ENCODE data around the gene GPR183.

The GPR183 gene

DNA sequence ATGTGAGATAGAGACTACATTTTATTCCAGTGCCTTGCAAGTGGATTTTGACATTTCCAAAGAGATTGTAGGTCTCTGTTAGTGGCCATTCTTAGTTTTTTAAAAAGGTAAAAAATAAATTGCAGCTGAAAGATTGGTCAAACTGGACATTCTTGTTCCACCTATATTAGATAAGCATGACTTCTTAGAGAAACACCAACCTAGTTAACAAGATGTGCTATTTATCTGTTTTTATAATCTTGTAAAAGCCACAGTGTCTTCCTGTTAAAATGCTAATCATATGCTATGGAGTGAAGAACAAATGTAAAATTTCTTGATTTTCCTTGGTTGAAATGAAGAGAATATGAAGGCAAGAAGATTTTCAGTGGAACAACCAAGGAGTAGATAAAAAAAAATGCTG is 33.4 kb upstream of the GPR183 start:
- no peak for DNase-seq (ENCODE audit: low read depth)
- H3K4me3 ChIP-seq (ENCODE audit: low read depth, low read length), result no peak overlapping the region

DNA sequence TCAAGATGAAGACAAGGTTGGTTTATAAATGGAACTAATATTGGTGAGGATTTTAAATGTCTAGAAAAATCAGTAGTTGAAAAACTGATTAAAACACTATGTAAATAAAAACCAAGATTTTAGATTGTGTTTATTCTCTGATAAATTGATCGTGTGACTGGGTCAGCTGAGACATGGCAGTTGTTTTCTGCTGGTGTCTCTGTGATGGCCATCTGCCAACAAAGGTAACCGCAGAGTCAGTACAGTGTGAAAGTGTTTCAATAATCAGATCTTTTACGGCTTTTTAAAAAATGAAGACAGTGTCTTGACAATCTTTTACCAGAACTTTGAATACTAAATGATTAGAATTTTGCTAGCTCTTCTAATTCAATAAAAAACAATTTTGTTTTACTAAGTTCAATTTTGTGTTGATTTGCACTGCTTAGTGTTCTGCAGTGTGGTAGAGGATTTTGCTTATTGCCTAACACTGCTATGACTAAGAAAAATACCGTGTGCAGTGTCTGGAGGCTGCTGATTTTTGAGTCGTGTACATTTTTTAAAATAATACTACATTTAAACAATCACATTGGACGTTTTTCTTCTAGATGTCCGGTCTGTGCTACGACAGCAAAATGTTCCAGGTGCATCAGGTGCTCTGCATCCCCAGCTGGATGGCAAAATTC is 32.7 kb upstream of the GPR183 start:
- no peak overlapping the region for H3K4me3 ChIP-seq (ENCODE audit: low read depth, low read length)
- no peak for DNase-seq (ENCODE audit: low read depth)

DNA sequence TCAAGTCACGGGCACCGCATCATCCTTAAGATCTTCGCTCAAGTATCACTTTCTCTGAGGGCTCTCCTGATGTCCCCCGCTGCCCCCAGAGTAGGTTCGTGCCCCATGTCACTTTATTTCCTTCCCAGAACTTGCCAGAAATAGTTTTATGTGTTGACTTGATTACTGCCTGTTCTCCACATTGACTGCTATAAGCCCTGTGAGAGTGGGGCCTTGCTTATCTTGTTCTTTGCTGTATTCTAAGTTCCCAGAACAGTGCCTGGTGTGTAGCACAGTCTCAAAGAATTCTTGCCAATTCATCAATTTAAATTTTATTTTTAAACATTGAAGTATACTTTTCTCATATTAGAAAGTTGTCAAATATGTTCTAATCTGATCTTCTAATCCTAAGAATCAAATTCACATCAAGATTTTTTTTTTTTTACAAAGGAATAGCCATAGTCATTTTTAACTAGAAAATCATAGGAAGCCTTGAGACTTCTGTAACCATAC is 32.1 kb upstream of the GPR183 start:
- DNase-seq (ENCODE audit: low read depth), result no peak

DNA sequence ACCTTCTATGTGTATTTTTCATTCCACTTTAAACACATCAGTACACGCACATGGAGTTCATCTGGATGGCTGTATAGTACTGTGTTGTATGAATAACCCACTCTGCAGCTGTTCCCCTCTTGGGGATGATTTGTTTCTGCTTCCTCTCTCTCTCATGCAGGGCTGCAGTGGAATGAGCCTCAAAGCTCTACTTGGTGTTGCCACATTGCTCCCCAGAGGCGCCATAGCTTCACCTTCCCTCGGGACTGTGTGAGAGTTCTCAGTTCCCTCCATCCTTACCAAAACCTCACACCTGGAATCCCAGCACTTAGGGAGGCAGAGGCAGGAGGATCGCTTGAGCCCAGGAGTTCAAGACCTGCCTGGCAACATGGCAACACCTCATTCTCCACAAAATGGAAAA is 28.4 kb upstream of the GPR183 start:
- no peak overlapping the region for H3K4me3 ChIP-seq (ENCODE audit: low read depth, low read length)
- no peak for DNase-seq (ENCODE audit: low read depth)

More for the DNA sequence above, 32.1 kb upstream of the GPR183 start:
- no peak overlapping the region for H3K4me3 ChIP-seq (ENCODE audit: low read depth, low read length)

DNA sequence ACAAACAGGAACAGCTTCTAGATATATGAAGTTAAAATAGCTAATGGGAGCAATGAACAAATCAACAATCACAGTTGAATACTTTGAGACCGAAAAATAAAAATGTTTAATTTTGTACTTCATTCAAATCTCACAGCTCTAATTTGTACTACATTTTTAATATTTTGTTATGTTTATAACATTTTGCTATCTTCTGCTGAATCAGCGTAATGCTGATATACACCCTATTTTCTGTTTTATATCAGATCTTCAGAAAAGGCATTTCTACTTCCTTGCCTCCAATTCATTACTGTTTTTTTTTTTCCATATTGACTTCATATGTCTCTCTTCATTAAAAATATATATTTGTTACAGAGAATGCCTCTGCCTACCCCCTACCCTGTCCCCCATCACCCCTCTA is 27.9 kb upstream of the GPR183 start:
- H3K4me3 ChIP-seq (ENCODE audit: low read depth, low read length), result no peak overlapping the region
- DNase-seq (ENCODE audit: low read depth), result no peak

DNA sequence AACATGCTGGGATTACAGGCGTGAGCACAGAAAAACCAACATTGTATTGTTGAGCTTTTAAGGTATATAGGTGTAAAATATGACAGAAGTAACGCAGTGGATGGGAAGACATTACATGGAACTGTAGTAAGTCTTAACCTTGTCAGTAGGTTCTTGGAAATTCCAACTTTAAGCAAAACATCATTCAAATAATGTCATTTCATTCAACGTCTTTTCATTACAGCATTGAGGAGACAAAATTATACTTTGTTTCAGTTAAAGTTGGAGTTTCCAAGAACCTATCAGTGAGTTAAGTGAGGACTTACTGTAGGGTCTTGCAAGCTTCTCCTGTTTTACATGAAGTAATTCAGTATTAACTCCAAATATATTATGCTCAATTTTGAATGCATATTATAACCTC is 27.0 kb upstream of the GPR183 start:
- H3K4me3 ChIP-seq (ENCODE audit: low read depth, low read length), result no peak overlapping the region
- DNase-seq (ENCODE audit: low read depth), result no peak

DNA sequence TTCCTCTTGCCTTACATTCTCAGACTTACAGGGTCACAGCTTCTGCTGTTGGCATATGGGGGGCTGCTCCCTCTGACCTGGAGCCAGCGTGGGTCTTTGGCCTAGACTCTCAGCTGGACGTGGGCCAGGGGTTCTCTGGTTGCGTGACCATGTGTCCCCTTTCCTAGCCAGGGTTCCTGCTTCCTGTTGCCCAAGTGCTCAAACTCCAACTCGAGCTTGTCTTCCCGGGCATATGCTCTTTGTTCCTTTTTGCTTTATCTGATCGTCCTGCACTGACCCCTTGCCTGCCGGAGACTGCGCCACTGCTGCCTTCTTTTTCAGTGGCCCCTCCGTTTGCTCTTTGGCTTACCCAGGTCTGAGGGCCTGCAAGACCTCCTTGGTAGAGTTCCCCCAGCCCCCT is 25.3 kb upstream of the GPR183 start:
- DNase-seq (ENCODE audit: low read depth), result no peak
- no peak overlapping the region for H3K4me3 ChIP-seq (ENCODE audit: low read depth, low read length)

DNA sequence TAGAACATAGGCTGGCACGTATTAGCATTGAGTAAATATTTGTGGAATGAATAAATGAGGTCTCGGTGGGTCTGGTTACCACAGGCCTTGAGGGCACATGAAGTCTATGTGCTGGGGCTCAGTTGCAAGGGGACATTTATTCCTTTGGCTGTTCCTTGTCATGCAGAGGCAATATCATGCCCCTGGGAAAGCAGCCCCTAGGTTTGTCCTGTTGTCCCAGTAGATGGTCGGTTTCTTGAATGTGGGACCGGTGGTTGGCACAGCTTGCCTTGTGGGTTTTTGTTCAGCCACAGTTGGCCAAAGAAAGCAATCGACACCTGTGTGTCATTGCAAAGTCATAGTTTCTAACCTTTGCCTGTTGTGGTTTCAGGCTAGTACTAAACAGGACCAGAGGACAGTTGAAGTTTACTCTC is 24.7 kb upstream of the GPR183 start:
- DNase-seq (ENCODE audit: low read depth), result no peak
- H3K4me3 ChIP-seq (ENCODE audit: low read depth, low read length), result no peak overlapping the region

DNA sequence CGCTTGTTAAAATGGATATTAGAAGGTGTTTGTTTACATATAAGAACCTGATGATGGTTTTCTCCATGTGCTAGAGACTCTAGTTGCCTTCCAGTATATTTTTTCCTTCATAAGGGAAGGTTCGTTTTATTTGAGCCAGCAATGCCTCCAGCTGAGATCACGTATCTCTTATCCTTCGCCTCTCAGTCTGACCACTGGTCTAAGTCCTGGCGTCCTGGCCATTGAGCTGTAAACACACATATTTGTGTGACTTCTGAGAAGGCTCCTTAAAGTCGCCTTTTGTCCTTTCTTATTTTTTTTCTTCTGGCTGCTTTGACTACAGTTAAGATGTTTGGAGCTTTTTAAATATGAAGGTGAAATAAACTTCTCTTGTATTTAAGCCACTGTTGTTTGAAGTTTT is 23.7 kb upstream of the GPR183 start:
- no peak for DNase-seq (ENCODE audit: low read depth)
- no peak overlapping the region for H3K4me3 ChIP-seq (ENCODE audit: low read depth, low read length)

DNA sequence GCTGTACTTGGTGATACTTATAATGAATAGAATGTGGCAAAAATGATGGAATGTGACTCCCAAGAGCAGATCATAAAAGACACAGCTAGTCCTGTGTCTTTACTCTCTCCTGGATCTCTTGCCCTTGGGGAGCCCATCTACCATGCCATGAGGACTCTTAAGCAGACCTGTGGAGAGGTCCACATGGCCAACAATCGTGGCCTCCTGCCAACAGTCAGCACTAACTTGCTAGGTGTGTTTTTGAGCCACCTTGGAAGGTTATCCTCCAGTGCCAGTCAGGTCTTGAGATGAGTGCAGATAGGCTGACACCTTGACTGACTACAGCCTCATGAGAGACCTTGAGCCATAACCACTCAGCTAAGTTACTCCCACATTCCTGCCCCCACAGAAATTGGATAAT is 22.3 kb upstream of the GPR183 start:
- no peak for DNase-seq (ENCODE audit: low read depth)
- H3K4me3 ChIP-seq (ENCODE audit: low read depth, low read length), result no peak overlapping the region

DNA sequence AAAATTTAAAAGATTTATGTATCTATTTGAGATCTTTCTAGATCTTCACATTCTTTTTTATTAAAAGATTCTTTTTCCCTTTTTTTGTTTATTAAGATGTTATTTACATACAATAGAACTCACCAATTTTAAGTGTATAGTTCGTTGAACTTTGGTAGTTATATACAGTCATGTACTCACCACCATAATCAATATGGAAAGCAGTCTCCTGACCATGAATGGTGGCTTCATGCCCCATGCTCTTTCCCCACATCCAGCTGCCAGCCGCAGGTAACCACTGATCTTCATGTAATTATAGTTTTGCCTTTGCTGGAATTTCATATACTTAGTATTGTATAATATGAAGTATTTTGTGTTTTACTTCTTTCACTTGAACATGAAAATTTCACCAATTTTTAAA is 20.6 kb upstream of the GPR183 start:
- no peak overlapping the region for H3K4me3 ChIP-seq (ENCODE audit: low read depth, low read length)
- DNase-seq (ENCODE audit: low read depth), result no peak

DNA sequence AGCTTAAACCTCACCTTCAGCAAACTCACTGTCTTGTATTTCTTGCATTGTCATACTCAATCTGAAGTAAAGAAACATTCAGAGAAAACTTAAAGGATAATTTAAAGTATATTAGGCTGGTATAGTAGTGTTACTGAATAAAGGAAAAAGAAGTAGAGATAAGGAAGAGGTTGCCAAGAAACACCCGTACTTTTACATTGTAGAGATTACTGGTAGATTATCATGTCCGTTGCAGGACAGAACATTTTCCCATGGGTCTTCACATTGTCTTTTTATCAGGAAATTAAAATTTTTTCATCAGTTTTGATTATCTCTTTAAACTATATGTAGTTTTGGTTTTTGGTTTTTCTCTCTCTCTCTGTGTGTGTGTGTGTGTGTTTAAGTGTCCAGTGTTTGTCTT is 19.9 kb upstream of the GPR183 start:
- DNase-seq (ENCODE audit: low read depth), result no peak
- H3K4me3 ChIP-seq (ENCODE audit: low read depth, low read length), result no peak overlapping the region

DNA sequence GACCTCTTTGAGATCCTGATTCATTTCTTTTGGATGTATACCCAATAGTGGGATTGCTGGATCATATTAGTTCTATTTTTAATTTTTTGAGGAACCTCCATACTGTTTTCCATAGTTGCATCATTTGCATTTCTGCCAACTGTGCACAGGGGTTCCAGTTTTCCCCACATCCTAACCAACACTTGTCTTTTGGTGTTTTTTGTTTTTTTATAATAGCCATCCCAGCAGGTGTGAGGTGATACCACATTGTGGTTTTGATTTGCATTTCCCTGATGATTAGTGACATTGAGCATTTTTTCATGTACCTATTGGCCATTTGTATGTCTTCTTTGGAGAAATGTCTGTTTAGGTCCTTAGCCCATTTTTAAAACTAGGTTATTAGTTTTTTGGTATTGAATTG is 18.8 kb upstream of the GPR183 start:
- no peak overlapping the region for H3K4me3 ChIP-seq (ENCODE audit: low read depth, low read length)
- DNase-seq (ENCODE audit: low read depth), result no peak

DNA sequence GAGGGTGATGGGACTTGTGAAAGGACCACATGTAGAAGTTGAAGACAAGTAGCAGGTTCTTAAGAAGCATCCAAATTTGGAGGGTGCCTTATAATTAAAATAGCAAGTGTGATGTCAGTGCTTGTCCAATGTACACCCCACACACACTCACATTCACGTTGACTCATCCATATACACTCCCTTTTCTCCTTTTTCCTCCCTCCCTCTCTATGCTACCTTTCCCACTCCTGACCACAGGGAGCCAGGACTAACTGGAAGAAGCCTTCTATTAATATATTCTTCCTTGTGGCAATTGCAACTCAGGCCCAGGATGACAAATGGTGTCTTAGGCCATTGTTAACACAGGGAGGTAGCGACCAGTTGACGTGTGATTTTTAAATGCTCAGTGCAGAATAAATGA is 16.3 kb upstream of the GPR183 start:
- no peak for DNase-seq (ENCODE audit: low read depth)
- no peak overlapping the region for H3K4me3 ChIP-seq (ENCODE audit: low read depth, low read length)

DNA sequence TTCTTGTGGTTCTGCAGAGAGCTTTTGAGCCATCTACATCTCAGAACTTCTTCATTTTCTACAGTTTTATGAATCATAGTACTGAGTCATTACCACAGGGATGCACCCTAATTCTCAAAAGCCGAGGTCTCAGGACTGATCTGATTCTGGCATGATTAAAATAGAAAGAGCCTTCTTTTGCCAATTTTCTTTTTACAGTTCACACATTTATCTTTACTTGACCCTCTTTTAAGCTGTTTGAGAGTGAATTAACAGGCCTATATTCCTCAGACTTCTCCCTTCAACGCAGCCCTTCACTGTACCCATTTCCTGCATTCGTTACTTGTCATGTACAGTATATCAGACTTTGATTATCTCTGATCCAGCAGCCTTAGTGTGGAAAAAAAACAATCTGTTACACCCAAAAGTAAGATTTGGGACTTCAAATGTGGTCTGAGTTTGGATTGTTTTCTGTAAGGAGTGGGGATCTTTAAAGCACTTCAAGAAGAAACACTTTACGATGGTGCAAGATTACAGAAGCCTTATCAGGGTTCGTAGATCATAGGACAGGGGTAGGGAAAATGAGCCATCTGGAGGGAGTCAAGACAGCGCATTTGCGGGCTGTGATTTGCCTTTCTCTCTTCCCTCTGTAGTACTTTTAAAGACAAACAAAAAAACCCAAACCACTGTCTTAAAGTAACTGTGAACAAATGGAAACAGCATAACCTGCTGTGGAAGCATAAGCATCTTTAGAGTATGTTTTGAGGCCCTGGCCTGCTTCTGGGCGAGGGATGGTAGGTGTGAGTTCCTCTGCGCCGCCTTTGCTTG is 15.3 kb upstream of the GPR183 start:
- H3K4me3 ChIP-seq (ENCODE audit: low read depth, low read length), result no peak overlapping the region
- peak; percentile 59 for DNase-seq (ENCODE audit: low read depth)

DNA sequence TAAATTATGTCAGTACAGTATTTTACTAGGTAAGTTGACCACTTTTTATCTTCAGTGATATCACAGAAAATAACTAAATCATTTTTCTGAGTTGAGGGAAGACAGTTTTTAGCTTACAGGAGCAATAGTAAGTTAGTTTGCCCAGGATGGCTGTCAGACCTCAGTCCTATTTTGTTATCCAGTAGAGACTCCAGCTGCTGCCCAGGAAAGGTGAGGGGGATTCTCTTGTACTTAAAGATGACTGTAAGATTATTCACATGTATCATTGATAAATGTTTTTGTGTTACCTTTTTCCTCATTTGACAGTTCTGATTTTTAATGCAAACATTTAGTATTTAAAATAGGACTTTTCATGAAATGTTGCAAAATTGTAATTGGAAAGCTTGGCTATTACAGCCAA is 14.5 kb upstream of the GPR183 start:
- H3K4me3 ChIP-seq (ENCODE audit: low read depth, low read length), result no peak overlapping the region
- no peak for DNase-seq (ENCODE audit: low read depth)

DNA sequence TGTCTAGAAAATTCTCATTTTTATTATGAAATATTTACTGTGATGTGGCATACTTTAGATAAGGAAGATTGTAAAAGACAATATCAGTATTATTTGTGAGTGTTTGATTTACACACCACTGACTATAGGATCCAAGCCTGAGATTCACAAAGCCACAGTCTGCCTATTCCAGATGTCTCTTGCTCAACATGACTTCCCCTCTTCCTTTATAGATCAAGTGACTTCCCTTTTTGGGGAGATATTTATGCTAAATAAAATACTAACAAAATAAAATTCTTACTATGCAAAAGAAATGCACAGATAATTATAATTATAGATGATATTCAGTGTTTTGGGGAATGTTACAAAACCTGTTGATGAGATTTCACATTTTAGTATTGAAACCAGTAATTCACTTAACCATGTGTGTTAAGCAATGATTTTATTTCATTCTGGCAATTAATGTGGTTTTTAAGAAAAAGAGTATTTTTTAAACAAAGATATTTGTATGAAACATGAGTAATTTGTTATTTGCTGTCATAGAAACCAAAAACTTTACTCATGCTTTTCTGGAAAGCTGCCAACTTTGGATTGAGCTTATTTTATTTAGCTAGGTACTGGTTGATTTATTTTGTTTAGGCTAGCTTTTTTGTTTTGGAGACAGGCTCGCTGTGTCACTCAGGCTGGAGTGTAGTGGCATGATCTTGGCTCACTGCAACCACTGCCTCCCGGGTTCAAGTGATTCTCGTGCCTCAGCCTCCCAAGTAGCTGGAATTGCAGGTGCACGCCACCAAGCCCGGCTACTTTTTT is 13.7 kb upstream of the GPR183 start:
- H3K4me3 ChIP-seq (ENCODE audit: low read depth, low read length), result no peak overlapping the region
- peak; percentile 57 for DNase-seq (ENCODE audit: low read depth)

DNA sequence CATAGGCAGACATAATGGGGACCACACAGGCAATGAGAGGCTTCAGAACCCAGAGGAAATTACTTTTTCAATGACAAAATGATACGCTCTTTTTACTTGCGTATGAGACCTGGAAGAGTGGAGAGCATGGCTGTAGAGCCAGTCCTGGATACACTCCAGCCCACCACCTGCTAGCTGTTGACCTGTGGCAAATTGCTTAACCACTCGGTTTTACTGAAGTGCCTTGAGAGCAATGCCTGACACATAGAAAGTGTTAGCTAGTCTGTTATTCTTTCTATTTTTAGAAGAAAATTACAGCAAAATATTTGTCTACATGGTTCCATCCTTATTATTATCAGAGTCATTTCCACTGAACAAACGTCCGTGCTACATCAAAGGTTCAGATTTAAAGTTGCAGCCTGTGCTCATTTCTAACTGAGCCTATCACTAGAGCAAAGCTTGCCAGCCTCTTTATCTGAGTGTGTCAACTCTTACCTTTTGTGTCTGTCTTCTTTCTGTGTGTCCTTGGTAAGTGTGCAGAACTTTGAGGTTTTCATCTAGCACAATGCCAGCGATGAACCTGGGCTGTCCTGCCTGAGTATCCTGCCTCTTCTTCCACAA is 9.6 kb upstream of the GPR183 start:
- H3K4me3 ChIP-seq (ENCODE audit: low read depth, low read length), result no peak overlapping the region
- DNase-seq (ENCODE audit: low read depth), result no peak

DNA sequence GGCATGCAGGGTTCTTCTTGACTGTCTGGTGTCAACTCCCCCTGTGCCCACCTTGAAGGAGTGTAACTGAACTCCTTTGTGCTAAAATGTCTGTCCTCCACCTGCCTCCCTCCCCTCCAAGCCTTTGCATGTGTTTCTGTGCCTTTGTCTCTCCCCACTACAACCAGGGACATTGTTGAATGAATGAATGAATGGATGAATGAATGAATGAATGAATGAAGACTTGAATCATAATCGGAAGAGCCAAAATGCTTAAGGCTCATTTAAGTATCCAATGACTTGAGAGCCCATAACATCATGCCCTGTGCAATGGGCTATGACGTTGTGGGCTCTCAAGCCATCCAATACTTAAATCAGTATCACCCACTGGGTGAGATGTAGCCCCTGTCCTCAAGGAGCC is 9.0 kb upstream of the GPR183 start:
- H3K4me3 ChIP-seq (ENCODE audit: low read depth, low read length), result no peak overlapping the region

DNA sequence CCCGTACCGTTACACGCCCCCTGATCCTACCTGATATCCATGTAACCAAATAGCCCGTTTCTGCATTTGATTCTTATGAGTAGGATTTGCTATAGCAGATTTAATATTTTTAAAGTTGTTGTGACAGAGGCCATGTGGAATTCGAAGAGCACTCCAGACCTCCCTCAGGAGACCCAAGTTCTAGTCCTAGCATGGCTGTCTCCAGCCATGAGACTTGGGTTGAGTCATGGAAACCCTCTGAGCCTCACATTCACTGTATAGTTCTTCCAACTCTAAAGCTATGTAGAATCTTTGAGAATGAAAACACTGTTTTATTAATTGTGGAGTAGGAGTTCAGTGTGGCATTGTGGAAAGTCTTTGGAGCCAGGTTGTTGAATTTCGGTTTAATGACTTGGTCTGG is 8.0 kb upstream of the GPR183 start:
- H3K4me3 ChIP-seq (ENCODE audit: low read depth, low read length), result no peak overlapping the region
- no peak for DNase-seq (ENCODE audit: low read depth)

More for the DNA sequence above, 9.0 kb upstream of the GPR183 start:
- DNase-seq (ENCODE audit: low read depth), result no peak

Data from skeletal muscle cell (primary cell).